Right atrium auricular region (tissue), 2 donors: ENCODE results near the gene FANCC. TPM values are rescaled to one million over a fixed set of nuclear protein-coding genes. Genes with fewer than 3 reads are reported as not detected.

ENCODE experiments used
- DNase-seq: peaks from one replicate; pipeline ENCODE4 v3.0.0-alpha.2; 2019; ENCODE audit warnings: low spot score
- H3K27ac ChIP-seq, 2 donors: fragments of 200-600 bp; sonication (generic); 1 replicate in 1 of 2; 2 replicates in 1 of 2; pipeline ENCODE4 v1.5.1; 2016 to 2019
- H3K27me3 ChIP-seq, 2 donors: fragments of 200-600 bp; sonication (generic); one replicate each; pipeline versions ENCODE4 v1.5.1 to v1.6.0; 2017 to 2019
- H3K36me3 ChIP-seq: fragments of 200-600 bp; sonication (generic); one replicate; pipeline ENCODE4 v1.5.1; 2016
- H3K4me1 ChIP-seq, 2 donors: fragments of 200-600 bp; sonication (generic); one replicate each; pipeline versions ENCODE4 v1.5.1 to v1.6.0; 2017 to 2019
- H3K4me3 ChIP-seq, 2 donors: fragments of 200-600 bp; sonication (generic); 1 replicate in 1 of 2; 2 replicates in 1 of 2; pipeline ENCODE4 v1.5.1; 2017 to 2019; ENCODE audit warnings: mild to moderate bottlenecking in 1 of 2, moderate library complexity in 1 of 2
- H3K9me3 ChIP-seq, 2 donors: fragments of 200-600 bp; sonication (generic); one replicate each; pipeline ENCODE4 v1.5.1; 2019
- CTCF ChIP-seq, 2 donors: fragments of 200-600 bp; sonication (generic); IDR thresholded peaks; one replicate each; pipeline ENCODE4 v1.5.1; 2019; ENCODE audit warnings: antibody characterized with exemption in 2 of 2
- total RNA-seq, 2 donors: library from RNA; depleted of rRNA; stranded (reverse); fragments of >200 nt; gene quantifications; one replicate each; pipeline ENCODE4 v1.1.0, GENCODE V29; 2016

The FANCC gene
- total RNA-seq, 2 donors from 2014 or later, result 1.8 to 6.2 TPM

- no peaks in the 10 kb centered on the region for H3K36me3 ChIP-seq
- no peaks in the 10 kb centered on the region for H3K27me3 ChIP-seq
- H3K27ac ChIP-seq, result no peak overlapping the region
- H3K4me1 ChIP-seq, result no peaks in the 10 kb centered on the region
- H3K9me3 ChIP-seq, result no peaks in the 10 kb centered on the region
- no peak for DNase-seq
- TF ChIP-seq CTCF (IDR thresholded peaks at IDR 0.05), result no peak
- no peak overlapping the region for H3K4me3 ChIP-seq
These were observed 142.0 kb downstream of the FANCC start for GRCh38 chr9:95175523-95175922.

GRCh38 chr9:95174038-95174437 lies 143.5 kb downstream of the FANCC start:
- no peak for TF ChIP-seq CTCF (IDR thresholded peaks at IDR 0.05)
- Histone ChIP-seq H3K27me3 (no peaks in the 10 kb centered on the region), H3K9me3 (no peaks in the 10 kb centered on the region), H3K4me3 (no peak overlapping the region), H3K4me1 (no peaks in the 10 kb centered on the region), H3K27ac (no peak overlapping the region), H3K36me3 (no peaks in the 10 kb centered on the region)
- DNase-seq, result no peak

GRCh38 chr9:95171596-95171995 lies 145.9 kb downstream of the FANCC start:
- Histone ChIP-seq H3K4me3 (no peak overlapping the region), H3K4me1 (no peaks in the 10 kb centered on the region), H3K36me3 (no peaks in the 10 kb centered on the region), H3K27me3 (no peaks in the 10 kb centered on the region), H3K27ac (no peak overlapping the region), H3K9me3 (no peaks in the 10 kb centered on the region)
- no peak for DNase-seq
- no peak for TF ChIP-seq CTCF (IDR thresholded peaks at IDR 0.05)

GRCh38 chr9:95171001-95171400 lies 146.5 kb downstream of the FANCC start:
- Histone ChIP-seq H3K27me3 (no peaks in the 10 kb centered on the region), H3K27ac (no peak overlapping the region), H3K9me3 (no peaks in the 10 kb centered on the region), H3K4me1 (no peaks in the 10 kb centered on the region), H3K36me3 (no peaks in the 10 kb centered on the region), H3K4me3 (no peak overlapping the region)
- DNase-seq, result no peak
- TF ChIP-seq CTCF (IDR thresholded peaks at IDR 0.05), result no peak

- peak; percentile 70 for DNase-seq
- no peak overlapping the region for H3K27ac ChIP-seq
- no peaks in the 10 kb centered on the region for H3K27me3 ChIP-seq
- H3K36me3 ChIP-seq, result no peaks in the 10 kb centered on the region
- peak; percentile 78 to 82 for TF ChIP-seq CTCF (IDR thresholded peaks at IDR 0.05)
- no peaks in the 10 kb centered on the region for H3K4me1 ChIP-seq
- no peak overlapping the region for H3K4me3 ChIP-seq
- peaks cover 0 to 5% of the 10 kb centered on the region in 2 donors for H3K9me3 ChIP-seq
These were observed 149.5 kb downstream of the FANCC start for GRCh38 chr9:95167998-95168397.

- Histone ChIP-seq H3K4me3 (no peak overlapping the region), H3K27ac (no peak overlapping the region), H3K36me3 (no peaks in the 10 kb centered on the region), H3K4me1 (no peaks in the 10 kb centered on the region), H3K9me3 (peaks cover 0 to 7% of the 10 kb centered on the region in 2 donors), H3K27me3 (no peaks in the 10 kb centered on the region)
- no peak for TF ChIP-seq CTCF (IDR thresholded peaks at IDR 0.05)
- DNase-seq, result no peak
These were observed 152.5 kb downstream of the FANCC start for GRCh38 chr9:95165004-95165403.
